A673 (cell line): ENCODE measurements around the gene KATNB1.

Experiments used
- CTCF ChIP-seq: fragments of 300-800, 200-600 bp; sonication (generic); conservative IDR thresholded peaks from 2 replicates; pipeline ENCODE4 v1.5.1; 2017; ENCODE audit warnings: low read depth, mild to moderate bottlenecking, antibody characterized with exemption, low read length, moderate library complexity, mixed read lengths
- EZH2 ChIP-seq: fragments of 200-600 bp; sonication (generic); IDR thresholded peaks from 2 replicates; pipeline ENCODE4 v1.6.1; 2017; ENCODE audit warnings: borderline replicate concordance, low read depth, mild to moderate bottlenecking, mixed read lengths, antibody characterized with exemption, low read length; ENCODE audit not compliant: poor library complexity, severe bottlenecking

- TF ChIP-seq CTCF (no peak), EZH2 (no peak)
Observed at GRCh38 chr16:57778658-57779057, 43.1 kb downstream of the KATNB1 start.
